NT2/D1 (cell line): ENCODE data around the gene GLRA2.

Source experiments
- SUZ12 ChIP-seq: IDR thresholded peaks from 2 replicates; pipeline ENCODE4 v1.6.1; 2011; ENCODE audit not compliant: insufficient read length, insufficient read depth; ENCODE audit errors: extremely low read depth
- YY1 ChIP-seq: IDR thresholded peaks from 2 replicates; pipeline ENCODE4 v1.6.1; 2011; ENCODE audit not compliant: insufficient read length, insufficient read depth
- ZNF274 ChIP-seq: IDR thresholded peaks from 2 replicates; pipeline ENCODE4 v1.6.1; 2011; ENCODE audit warnings: mild to moderate bottlenecking, low read depth, low read length

GRCh38 chrX:14717949-14718348, 188.6 kb downstream of the GLRA2 start:
- TF ChIP-seq ZNF274 (no peak), SUZ12 (no peak), YY1 (no peak)
